A549 (cell line): ENCODE measurements around the gene GLDC. TPM values are rescaled to one million over a fixed set of nuclear protein-coding genes. Genes with fewer than 3 reads are reported as not detected.

Source experiments
- ATAC-seq, 2 experiments: fragments of 200-7000 bp in 1 of 2; fragments of >200 bp in 1 of 2; cut with Nextera tagmentation in 1 of 2; cut with Tn5 transposase in 1 of 2; 3 replicates each; pipeline versions ENCODE4 v1.8.0 to v1.9.1; 2018 to 2020; ENCODE audit warnings: mild to moderate bottlenecking in 1 of 2, moderate library complexity in 1 of 2
- CTCF ChIA-PET: fragments of 300-600 bp; sonication (Branson Sonifier 250); formaldehyde crosslinking; extraction: SDS; loops from one replicate; lab custom pipeline; 2021; ENCODE audit warnings: antibody characterized with exemption, inconsistent platforms; lab: Yijun Ruan, JAX
- POLR2A ChIA-PET: fragments of 350-600 bp; formaldehyde crosslinking; extraction: SDS; loops from one replicate; lab custom pipeline; 2021; ENCODE audit warnings: antibody characterized with exemption, inconsistent platforms; lab: Yijun Ruan, JAX
- DNase-seq, 2 experiments: peaks; one replicate each; pipeline versions ENCODE4 v3.0.0 to v3.0.0-alpha.2; 2011 to 2016; ENCODE audit warnings: low read depth in 1 of 2, low spot score in 1 of 2
- FAIRE-seq: peaks from 2 replicates; lab custom pipeline; 2011; peaks lifted over from hg19 to GRCh38; lab: Jason Lieb, UNC
- H3K27ac ChIP-seq, 2 experiments: fragments of >200 bp; sonication (Bioruptor Twin); formaldehyde crosslinking; 3 replicates each; pipeline ENCODE4 v1.5.1; 2016 to 2017
- H3K4me1 ChIP-seq: fragments of >200 bp; sonication (Bioruptor Twin); formaldehyde crosslinking; 3 replicates; pipeline ENCODE4 v1.6.1; 2016
- H3K4me2 ChIP-seq: fragments of >200 bp; sonication (Bioruptor Twin); formaldehyde crosslinking; 3 replicates; pipeline ENCODE4 v1.6.1; 2016
- H3K4me3 ChIP-seq: fragments of >200 bp; sonication (Bioruptor Twin); formaldehyde crosslinking; 3 replicates; pipeline ENCODE4 v1.5.1; 2016
- H3K9me3 ChIP-seq: fragments of >200 bp; sonication (Bioruptor Twin); formaldehyde crosslinking; 3 replicates; pipeline ENCODE4 v1.6.1; 2016
- BHLHE40 ChIP-seq: IDR thresholded peaks from 2 replicates; pipeline ENCODE4 v1.6.1; 2012; ENCODE audit warnings: low read depth, low read length, inconsistent platforms
- CBX2 ChIP-seq: fragments of 200-600 bp; sonication (generic); IDR thresholded peaks from 2 replicates; pipeline ENCODE4 v1.6.1; 2016; ENCODE audit warnings: low read depth, mild to moderate bottlenecking, borderline replicate concordance
- CEBPB ChIP-seq, 2 experiments: fragments of >200 bp in 1 of 2; sonication (Bioruptor Twin) in 1 of 2; formaldehyde crosslinking in 1 of 2; IDR thresholded peaks; 2 replicates each; pipeline ENCODE4 v1.6.1; 2012 to 2016
- CHD4 ChIP-seq: fragments of 200-600 bp; sonication (generic); IDR thresholded peaks from 2 replicates; pipeline ENCODE4 v1.6.1; 2016; ENCODE audit warnings: antibody characterized with exemption, mild to moderate bottlenecking, borderline replicate concordance
- EHF ChIP-seq: fragments of 250-450 bp; sonication (Bioruptor Pico); IDR thresholded peaks from 2 replicates; pipeline ENCODE4 v1.5.0; 2020; ENCODE audit warnings: mild to moderate bottlenecking
- ESRRA ChIP-seq: fragments of 150-350 bp; IDR thresholded peaks from 2 replicates; pipeline ENCODE4 v1.6.1; 2014; ENCODE audit warnings: mild to moderate bottlenecking, low read length, borderline replicate concordance
- FOSB ChIP-seq: fragments of 250-450 bp; sonication (Bioruptor Pico); IDR thresholded peaks from 2 replicates; pipeline ENCODE4 v1.5.0; 2020; ENCODE audit warnings: mild to moderate bottlenecking, moderate library complexity
- HDAC2 ChIP-seq: fragments of 200-600 bp; sonication (generic); IDR thresholded peaks from 2 replicates; pipeline ENCODE4 v1.6.1; 2016
- HOXA7 ChIP-seq: fragments of 250-450 bp; sonication (Bioruptor Pico); IDR thresholded peaks from 2 replicates; pipeline ENCODE4 v1.5.0; 2020; ENCODE audit warnings: mild to moderate bottlenecking, moderate library complexity
- HOXB13 ChIP-seq: fragments of 250-450 bp; sonication (Bioruptor Pico); IDR thresholded peaks from 2 replicates; pipeline ENCODE4 v1.5.0; 2020; ENCODE audit warnings: low read depth, mild to moderate bottlenecking, moderate library complexity
- JUN ChIP-seq, 2 experiments: fragments of >200 bp; sonication (Bioruptor Twin); formaldehyde crosslinking; IDR thresholded peaks; 2 replicates in 1 of 2; 3 replicates in 1 of 2; pipeline ENCODE4 v1.6.1; 2016 to 2017
- KDM1A ChIP-seq: fragments of 200-600 bp; sonication (generic); IDR thresholded peaks from 2 replicates; pipeline ENCODE4 v1.6.1; 2016; ENCODE audit warnings: low read depth, mild to moderate bottlenecking
- MAZ ChIP-seq: fragments of 150-350 bp; IDR thresholded peaks from 2 replicates; pipeline ENCODE4 v1.6.1; 2014; ENCODE audit warnings: antibody characterized with exemption, low read depth, low read length, borderline replicate concordance
- MYC ChIP-seq: IDR thresholded peaks from 2 replicates; pipeline ENCODE4 v1.6.1; 2012; ENCODE audit warnings: mild to moderate bottlenecking, inconsistent platforms, low read length, improper control_type of control experiment, borderline replicate concordance
- POLR2A ChIP-seq: IDR thresholded peaks from 2 replicates; pipeline ENCODE4 v1.6.1; 2012; ENCODE audit warnings: mild to moderate bottlenecking, low read length
- RARB ChIP-seq: fragments of 250-450 bp; sonication (Bioruptor Pico); IDR thresholded peaks from 2 replicates; pipeline ENCODE4 v1.8.0; 2021; ENCODE audit warnings: mild to moderate bottlenecking, moderate library complexity
- RNF2 ChIP-seq: fragments of 200-600 bp; sonication (generic); IDR thresholded peaks from 2 replicates; pipeline ENCODE4 v1.6.1; 2016; ENCODE audit warnings: low read depth, mild to moderate bottlenecking, antibody characterized with exemption, moderate library complexity, borderline replicate concordance
- TP53 ChIP-seq: fragments of 250-450 bp; sonication (Bioruptor Pico); IDR thresholded peaks from 2 replicates; pipeline ENCODE4 v1.5.0; 2021; ENCODE audit warnings: mild to moderate bottlenecking, moderate library complexity
- ZNF302 ChIP-seq: fragments of 250-450 bp; sonication (Bioruptor Pico); IDR thresholded peaks from 2 replicates; pipeline ENCODE4 v1.9.0; 2021; ENCODE audit warnings: inconsistent platforms, mild to moderate bottlenecking, moderate library complexity
- ZSCAN20 ChIP-seq: fragments of 250-450 bp; sonication (Bioruptor Pico); IDR thresholded peaks from 2 replicates; pipeline ENCODE4 v1.8.0; 2022; ENCODE audit warnings: mild to moderate bottlenecking, moderate library complexity
- WGBS: methylation state at CpG from one replicate; pipeline ENCODE4 v1.1.6; 2017; ENCODE audit errors: missing lambda C conversion rate; 5-methylcytosine and 5-hydroxymethylcytosine counted together
- polyA plus RNA-seq, 4 experiments: library from polyadenylated mRNA; depleted of rRNA in 3 of 4; stranded (reverse); fragments of >200 nt; fragmentation: RNase III in 1 of 4; extraction: RNeasy Plus Mini Kit Qiagen cat#74134 plus additional on column Dnase treatment in 1 of 4; gene quantifications; 2 replicates in 3 of 4; 3 replicates in 1 of 4; pipeline ENCODE4 v1.2.3, GENCODE V29; 2011 to 2017
- TF ChIP-seq, protein P1 (sequence below): fragments of >200 bp; sonication (Bioruptor Twin); formaldehyde crosslinking; IDR thresholded peaks from 3 replicates; pipeline ENCODE4 v1.6.1; 2016
- TF ChIP-seq, protein P2 (sequence below): fragments of 150-350 bp; IDR thresholded peaks from 2 replicates; pipeline ENCODE4 v1.6.1; 2014; ENCODE audit warnings: low read depth, mild to moderate bottlenecking, low read length
- TF ChIP-seq, protein P3 (sequence below): fragments of 250-450 bp; sonication (Bioruptor Pico); IDR thresholded peaks from 2 replicates; pipeline ENCODE4 v1.5.0; 2021; ENCODE audit warnings: mild to moderate bottlenecking, moderate library complexity, borderline replicate concordance
- TF ChIP-seq, protein P4 (sequence below): fragments of >200 bp; sonication (Bioruptor Twin); formaldehyde crosslinking; IDR thresholded peaks from 3 replicates; pipeline ENCODE4 v1.5.1; 2016

Gene GLDC
- polyA plus RNA-seq, 2 of the 4 experiments (the other 2 are of a cell fraction) = 16.7 to 18.8 TPM

GRCh38 chr9:6525326-6526045, 120.0 kb downstream of the GLDC start:
- WGBS = 85% methylated on average over 2 of the region's 2 CpGs
- H3K27ac ChIP-seq = no peak overlapping the region
- POLR2A ChIA-PET = no interaction called here

GRCh38 chr9:6522263-6522662, 123.3 kb downstream of the GLDC start:
- ChIA-PET POLR2A (no interaction called here), CTCF (no interaction called here)

More at GRCh38 chr9:6525326-6526045, 120.0 kb downstream of the GLDC start:
- peak in 1 of 2 experiments; percentile 36; a peak in 1 of 6 replicates for ATAC-seq
- H3K4me3 ChIP-seq = no peak overlapping the region
- no peaks in the 10 kb centered on the region for H3K4me1 ChIP-seq
- CTCF ChIA-PET = interaction anchor here (0.8 to 1.4 kb wide), 2 partner anchors 18 to 19 kb away, joined by 3 read pairs; no protein-coding TSS in a partner anchor
- H3K9me3 ChIP-seq = no peaks in the 10 kb centered on the region
- FAIRE-seq = no peak
- no peak for DNase-seq
- TF ChIP-seq POLR2A (no peak), CBX2 (no peak), ZSCAN20 (CRISPR knock-in tag) (no peak), ESRRA (no peak), FOSB (CRISPR knock-in tag) (no peak), JUN (IDR thresholded peaks at IDR 0.05) (no peak)
- TF ChIP-seq, protein P1, sequence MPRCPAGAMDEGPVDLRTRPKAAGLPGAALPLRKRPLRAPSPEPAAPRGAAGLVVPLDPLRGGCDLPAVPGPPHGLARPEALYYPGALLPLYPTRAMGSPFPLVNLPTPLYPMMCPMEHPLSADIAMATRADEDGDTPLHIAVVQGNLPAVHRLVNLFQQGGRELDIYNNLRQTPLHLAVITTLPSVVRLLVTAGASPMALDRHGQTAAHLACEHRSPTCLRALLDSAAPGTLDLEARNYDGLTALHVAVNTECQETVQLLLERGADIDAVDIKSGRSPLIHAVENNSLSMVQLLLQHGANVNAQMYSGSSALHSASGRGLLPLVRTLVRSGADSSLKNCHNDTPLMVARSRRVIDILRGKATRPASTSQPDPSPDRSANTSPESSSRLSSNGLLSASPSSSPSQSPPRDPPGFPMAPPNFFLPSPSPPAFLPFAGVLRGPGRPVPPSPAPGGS = no peak
- TF ChIP-seq, protein P2, sequence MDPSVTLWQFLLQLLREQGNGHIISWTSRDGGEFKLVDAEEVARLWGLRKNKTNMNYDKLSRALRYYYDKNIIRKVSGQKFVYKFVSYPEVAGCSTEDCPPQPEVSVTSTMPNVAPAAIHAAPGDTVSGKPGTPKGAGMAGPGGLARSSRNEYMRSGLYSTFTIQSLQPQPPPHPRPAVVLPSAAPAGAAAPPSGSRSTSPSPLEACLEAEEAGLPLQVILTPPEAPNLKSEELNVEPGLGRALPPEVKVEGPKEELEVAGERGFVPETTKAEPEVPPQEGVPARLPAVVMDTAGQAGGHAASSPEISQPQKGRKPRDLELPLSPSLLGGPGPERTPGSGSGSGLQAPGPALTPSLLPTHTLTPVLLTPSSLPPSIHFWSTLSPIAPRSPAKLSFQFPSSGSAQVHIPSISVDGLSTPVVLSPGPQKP = no peak
- TF ChIP-seq, all 56 proteins: peak for 0
- H3K4me2 ChIP-seq = no peak overlapping the region

More at GRCh38 chr9:6522263-6522662, 123.3 kb downstream of the GLDC start:
- no peaks in the 10 kb centered on the region for H3K9me3 ChIP-seq
- H3K4me3 ChIP-seq = no peak overlapping the region
- H3K4me1 ChIP-seq = no peaks in the 10 kb centered on the region
- no peak overlapping the region for H3K27ac ChIP-seq
- DNase-seq (no peak), FAIRE-seq (no peak), ATAC-seq (no peak)
- no peak overlapping the region for H3K4me2 ChIP-seq
- no peak for TF ChIP-seq EHF (CRISPR knock-in tag)
- no peak for TF ChIP-seq TP53 (CRISPR knock-in tag)
- no peak for TF ChIP-seq JUN (IDR thresholded peaks at IDR 0.05)
- TF ChIP-seq KDM1A = no peak
- TF ChIP-seq BHLHE40 = no peak
- no peak for TF ChIP-seq HDAC2
- TF ChIP-seq CHD4 = no peak
- TF ChIP-seq HOXB13 (CRISPR knock-in tag) = no peak
- no peak for TF ChIP-seq ZNF302
- TF ChIP-seq, protein P3, sequence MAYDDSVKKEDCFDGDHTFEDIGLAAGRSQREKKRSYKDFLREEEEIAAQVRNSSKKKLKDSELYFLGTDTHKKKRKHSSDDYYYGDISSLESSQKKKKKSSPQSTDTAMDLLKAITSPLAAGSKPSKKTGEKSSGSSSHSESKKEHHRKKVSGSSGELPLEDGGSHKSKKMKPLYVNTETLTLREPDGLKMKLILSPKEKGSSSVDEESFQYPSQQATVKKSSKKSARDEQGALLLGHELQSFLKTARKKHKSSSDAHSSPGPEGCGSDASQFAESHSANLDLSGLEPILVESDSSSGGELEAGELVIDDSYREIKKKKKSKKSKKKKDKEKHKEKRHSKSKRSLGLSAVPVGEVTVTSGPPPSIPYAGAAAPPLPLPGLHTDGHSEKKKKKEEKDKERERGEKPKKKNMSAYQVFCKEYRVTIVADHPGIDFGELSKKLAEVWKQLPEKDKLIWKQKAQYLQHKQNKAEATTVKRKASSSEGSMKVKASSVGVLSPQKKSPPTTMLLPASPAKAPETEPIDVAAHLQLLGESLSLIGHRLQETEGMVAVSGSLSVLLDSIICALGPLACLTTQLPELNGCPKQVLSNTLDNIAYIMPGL (CRISPR knock-in tag) = no peak
- no peak for TF ChIP-seq MYC
- TF ChIP-seq CEBPB (IDR thresholded peaks at IDR 0.05) = no peak
- TF ChIP-seq CBX2 = no peak
- TF ChIP-seq RNF2 = no peak
- TF ChIP-seq, protein P1 = no peak
- TF ChIP-seq RARB (CRISPR knock-in tag) = no peak
- no peak for TF ChIP-seq MAZ
- TF ChIP-seq HOXA7 = no peak
- TF ChIP-seq, protein P4, sequence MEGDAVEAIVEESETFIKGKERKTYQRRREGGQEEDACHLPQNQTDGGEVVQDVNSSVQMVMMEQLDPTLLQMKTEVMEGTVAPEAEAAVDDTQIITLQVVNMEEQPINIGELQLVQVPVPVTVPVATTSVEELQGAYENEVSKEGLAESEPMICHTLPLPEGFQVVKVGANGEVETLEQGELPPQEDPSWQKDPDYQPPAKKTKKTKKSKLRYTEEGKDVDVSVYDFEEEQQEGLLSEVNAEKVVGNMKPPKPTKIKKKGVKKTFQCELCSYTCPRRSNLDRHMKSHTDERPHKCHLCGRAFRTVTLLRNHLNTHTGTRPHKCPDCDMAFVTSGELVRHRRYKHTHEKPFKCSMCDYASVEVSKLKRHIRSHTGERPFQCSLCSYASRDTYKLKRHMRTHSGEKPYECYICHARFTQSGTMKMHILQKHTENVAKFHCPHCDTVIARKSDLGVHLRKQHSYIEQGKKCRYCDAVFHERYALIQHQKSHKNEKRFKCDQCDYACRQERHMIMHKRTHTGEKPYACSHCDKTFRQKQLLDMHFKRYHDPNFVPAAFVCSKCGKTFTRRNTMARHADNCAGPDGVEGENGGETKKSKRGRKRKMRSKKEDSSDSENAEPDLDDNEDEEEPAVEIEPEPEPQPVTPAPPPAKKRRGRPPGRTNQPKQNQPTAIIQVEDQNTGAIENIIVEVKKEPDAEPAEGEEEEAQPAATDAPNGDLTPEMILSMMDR = no peak
- 93% methylated on average over 4 of the region's 4 CpGs for WGBS
